HG02981 (cell line): ENCODE data around the gene HS6ST3.
A peak's percentile ranks its signal among the peaks of the same experiment; 100 is the strongest.

Experiments used
- ATAC-seq: cut with Tn5 transposase; IDR thresholded peaks from one replicate; pipeline ENCODE4 v1.9.1; 2021; ENCODE audit warnings: mild to moderate bottlenecking, moderate library complexity; ENCODE audit not compliant: unreplicated experiment

The HS6ST3 gene

GRCh38 chr13:96696389-96696900, 606.5 kb downstream of the HS6ST3 start:
- ATAC-seq: no peak

DNA sequence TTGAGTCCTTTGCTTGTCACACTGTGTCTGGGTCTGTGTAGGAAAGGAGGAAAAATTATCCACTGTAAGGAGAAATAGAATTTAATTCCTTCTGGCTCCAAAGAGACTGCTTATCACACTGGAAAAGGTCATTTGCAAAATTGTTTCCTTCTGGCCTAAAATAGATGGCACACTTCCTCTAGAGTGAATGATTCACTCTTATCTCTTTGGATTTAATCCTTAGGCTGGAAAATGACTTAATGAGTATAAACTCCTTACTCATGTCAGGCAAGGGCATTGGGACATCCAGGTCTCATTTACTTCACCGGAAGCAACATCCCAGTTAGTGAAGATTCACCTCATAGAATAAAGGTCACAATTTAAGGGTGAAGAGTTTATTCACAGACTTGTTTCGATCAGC, 610.8 kb downstream of the HS6ST3 start:
- no peak for ATAC-seq

DNA sequence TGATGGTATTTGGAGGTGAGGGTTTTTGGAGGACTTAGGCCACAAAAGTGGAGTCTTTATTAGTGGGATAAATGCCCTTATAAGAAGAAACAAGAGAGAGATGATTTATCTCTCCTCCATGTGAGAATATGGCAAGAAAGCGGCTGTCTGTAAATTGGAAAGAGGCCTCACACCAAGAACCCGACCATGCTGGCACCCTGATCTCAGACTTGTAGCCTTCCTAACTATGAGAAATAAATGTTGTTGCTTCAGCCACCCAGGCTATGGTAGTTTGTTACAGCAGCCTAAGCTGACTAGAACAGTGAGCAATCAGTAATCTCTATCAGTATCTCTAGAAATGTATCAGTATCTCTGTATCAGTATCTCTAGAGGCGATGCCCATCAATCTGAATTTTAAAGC, 617.2 kb downstream of the HS6ST3 start:
- ATAC-seq: no peak

GRCh38 chr13:96710166-96710862, 620.4 kb downstream of the HS6ST3 start:
- no peak for ATAC-seq

- no peak for ATAC-seq
These were observed 630.5 kb downstream of the HS6ST3 start for GRCh38 chr13:96720446-96720845.

- ATAC-seq: no peak
These were observed 636.7 kb downstream of the HS6ST3 start for GRCh38 chr13:96726651-96727050.

GRCh38 chr13:96728463-96728862, 638.6 kb downstream of the HS6ST3 start:
- ATAC-seq: no peak

DNA sequence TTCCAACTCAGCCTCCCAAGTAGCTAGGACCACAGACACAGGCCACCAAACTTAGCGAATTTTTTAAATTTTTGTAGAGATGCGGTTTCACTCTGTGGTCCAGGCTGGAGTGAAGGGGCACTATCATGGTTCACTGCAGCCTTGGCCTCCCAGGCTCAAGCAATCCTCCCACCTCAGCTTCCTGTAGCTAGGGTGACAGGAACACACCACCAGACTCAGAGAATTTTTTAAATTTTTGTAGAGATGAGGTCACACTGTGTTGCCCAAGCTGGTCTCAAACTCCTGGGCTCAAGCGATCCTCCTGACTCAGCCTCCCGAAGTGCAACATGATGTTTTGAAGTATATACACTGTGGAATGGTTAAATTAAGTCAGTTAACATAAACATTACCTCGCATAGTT, 640.8 kb downstream of the HS6ST3 start:
- no peak for ATAC-seq

- ATAC-seq: no peak
These were observed 644.6 kb downstream of the HS6ST3 start for GRCh38 chr13:96734499-96734898.

DNA sequence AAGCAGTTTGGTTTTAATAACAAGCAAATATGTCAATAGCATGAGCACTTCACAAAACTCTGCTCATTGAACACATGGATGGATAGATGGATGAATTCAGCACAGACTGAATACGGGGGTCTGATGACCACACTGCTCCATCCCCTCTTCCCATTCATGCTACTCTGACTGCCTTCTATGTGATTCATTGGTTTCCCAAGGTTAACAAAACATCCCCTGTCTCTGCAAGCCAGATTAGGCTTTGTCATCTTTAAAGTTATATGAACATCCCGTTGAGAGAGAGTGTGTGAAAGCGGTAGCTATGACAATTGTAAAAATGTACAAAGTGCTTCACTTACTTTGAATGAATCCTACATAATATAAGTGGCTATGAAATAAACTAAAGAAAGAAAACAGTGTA, 651.9 kb downstream of the HS6ST3 start:
- ATAC-seq: no peak

DNA sequence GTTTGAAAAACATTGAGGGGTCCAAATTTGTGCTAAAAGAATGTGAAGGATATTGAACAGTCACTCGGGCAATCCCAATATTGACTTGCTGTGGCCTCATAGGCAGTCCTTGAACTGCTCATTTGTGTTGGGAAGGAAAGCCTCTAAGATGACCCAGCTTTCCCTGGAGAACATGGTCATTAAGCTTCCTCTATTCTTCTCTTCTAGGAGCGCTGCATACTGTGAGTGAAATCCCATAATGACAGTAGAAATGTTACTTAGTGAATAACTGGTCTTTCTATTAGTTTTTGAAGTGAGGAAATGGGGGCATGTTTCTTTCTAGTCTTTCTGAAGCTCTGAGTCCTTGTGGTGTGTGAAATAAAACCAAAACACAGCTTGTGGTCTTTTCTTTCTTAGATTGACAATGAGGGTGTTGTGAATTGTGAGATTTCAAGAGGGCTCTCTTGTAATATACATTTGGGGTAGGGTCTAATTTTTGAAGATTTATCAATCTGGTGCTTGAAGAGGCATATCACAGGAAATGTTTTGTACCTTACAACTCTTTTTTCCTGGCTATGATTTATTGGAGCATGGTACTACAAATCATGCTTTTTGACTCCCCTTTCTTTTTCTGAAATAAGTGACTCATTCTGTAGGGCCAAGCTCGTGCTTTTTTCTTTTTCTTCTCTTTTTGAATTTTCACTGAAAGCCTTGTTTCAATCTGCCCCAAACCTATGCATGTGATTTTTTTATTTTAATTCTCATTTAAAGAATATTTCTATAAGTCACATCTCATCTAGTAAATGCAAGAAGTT, 653.6 kb downstream of the HS6ST3 start:
- ATAC-seq: no peak

GRCh38 chr13:96744367-96745331, 654.7 kb downstream of the HS6ST3 start:
- ATAC-seq: no peak

DNA sequence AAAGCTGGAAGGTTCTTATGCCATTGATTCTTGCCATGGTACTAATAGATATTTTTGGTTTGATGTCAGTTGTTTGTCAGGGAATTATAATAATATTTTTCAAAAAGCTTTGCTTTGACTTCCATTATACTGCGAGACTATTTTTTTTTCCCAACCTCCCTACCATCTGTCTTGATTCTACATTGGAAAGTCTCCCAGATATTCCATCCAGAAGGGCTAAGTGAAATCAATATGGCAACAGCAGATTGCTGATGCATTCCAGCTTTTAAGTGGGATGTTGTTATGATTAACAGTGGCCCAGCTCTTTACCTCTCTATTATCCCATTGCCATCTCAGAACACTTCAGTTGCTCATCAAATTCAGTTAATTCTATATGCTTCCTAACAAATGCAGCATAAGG, 657.0 kb downstream of the HS6ST3 start:
- no peak for ATAC-seq

DNA sequence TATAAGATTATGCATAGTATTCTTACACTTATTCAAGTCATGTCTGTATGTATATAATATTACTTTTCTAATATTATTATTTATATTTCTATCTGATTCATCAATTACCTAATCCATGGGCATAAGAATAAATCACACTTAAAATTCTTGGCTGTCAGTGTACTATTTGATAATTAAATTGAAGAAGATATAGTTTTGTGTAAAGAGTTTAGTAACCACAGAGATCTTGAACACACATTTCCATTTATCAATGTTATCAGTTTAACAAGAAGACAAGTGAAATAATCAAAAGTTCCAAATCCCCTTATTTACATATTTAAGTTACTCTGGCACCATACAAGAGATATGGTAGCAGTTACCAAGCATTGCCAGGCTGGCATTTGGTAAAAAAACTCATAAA, 659.9 kb downstream of the HS6ST3 start:
- ATAC-seq: no peak

GRCh38 chr13:96751089-96751488, 661.2 kb downstream of the HS6ST3 start:
- no peak for ATAC-seq

- no peak for ATAC-seq
These were observed 673.0 kb downstream of the HS6ST3 start for GRCh38 chr13:96762876-96763275.

DNA sequence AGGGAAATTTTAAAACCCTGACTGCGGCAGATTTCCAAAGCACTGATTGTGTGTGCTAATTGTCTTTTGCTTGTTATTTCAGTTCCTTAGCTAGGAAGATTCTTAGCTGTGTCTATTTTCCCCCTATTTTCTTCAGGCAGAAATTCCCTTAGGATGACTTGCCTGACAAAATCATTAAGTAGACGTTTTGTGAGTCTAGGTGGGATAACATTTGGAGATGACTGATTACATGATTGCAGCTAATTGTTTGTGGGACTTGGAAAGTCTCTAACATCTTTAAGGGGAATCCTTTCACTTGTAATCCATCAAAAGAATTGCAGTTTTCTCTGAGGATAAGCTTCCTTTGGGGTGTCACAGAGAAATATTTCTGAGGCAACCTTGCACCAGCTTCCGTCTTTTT, 676.4 kb downstream of the HS6ST3 start:
- no peak for ATAC-seq

GRCh38 chr13:96768524-96768923, 678.6 kb downstream of the HS6ST3 start:
- no peak for ATAC-seq

DNA sequence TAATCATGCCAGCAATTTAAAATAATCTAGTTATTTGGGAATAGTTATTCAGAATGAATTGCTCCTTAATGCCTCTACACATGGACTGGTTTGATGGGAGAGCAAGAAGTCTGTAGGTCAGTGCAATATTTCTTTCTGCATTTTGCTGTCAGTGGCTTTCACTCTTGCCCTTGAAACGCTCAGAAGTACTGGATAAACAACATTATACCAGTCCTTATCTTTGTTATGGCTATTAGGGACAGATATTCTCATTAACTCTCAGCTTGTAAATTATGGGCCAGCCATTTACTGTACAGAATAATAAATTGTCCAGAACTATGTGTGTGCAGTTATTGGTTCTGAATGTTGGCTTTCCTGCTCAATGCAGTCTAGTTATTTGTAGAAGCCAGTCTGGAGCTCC, 680.0 kb downstream of the HS6ST3 start:
- ATAC-seq: no peak

DNA sequence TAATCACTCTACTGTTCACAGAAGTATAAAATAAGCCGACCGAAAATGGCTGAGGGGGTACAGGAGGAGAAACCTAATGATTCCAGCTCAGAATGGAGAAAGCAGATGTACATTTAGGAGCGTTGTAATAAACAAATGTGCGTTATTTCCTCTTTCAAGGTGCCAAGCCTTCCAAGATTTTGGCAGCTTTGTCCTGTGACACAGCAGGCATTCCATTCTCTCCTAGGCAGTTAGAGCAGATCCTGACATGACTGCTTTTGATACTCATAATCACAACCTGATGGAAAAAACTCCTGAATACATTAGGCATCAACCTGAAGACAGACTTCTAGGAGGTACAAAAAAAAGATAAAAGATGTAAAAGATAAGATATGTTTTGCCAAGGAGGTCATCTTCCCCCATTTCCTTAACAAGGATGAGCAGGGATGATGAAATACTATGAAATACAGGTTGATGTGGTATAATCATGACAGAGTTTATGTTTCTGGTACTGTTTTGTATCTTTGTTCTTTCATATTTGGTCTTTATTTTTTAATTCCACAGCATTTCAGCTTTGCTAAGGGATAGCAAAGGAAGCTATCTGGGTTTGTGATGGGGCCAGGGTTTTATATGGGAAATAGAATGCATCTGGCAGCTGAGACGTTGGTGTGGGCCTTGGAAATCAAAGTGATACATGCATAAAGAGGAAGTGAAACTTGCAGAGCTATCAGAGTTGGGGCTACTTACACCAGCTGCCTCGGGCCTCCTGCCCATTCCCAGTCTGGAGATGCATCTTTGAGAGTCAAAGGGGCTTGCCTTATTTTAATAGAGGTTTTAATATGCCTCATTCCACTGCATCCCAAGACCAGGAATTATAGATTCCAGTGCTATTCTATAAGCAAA, 681.8 kb downstream of the HS6ST3 start:
- ATAC-seq: peak; percentile 81
